Fibroblast of gingiva (primary cell): Measurements from ENCODE around the gene ALLC.

Experiments used
- DNase-seq: peaks from one replicate; pipeline ENCODE4 v3.0.0-alpha.2; 2011; ENCODE audit warnings: low read depth

ALLC gene

GRCh38 chr2:3679180-3679579 is 21.2 kb downstream of the ALLC start:
- DNase-seq, result no peak

GRCh38 chr2:3679616-3680393 is 21.8 kb downstream of the ALLC start:
- no peak for DNase-seq

- no peak for DNase-seq
Observed at GRCh38 chr2:3680548-3681345, 22.7 kb downstream of the ALLC start.

- no peak for DNase-seq
Observed at GRCh38 chr2:3681625-3682024, 23.6 kb downstream of the ALLC start.

GRCh38 chr2:3682811-3683210 is 24.8 kb downstream of the ALLC start:
- DNase-seq, result no peak

GRCh38 chr2:3683748-3684454 is 25.9 kb downstream of the ALLC start:
- no peak for DNase-seq

GRCh38 chr2:3689998-3690748 is 32.2 kb downstream of the ALLC start:
- DNase-seq, result no peak

GRCh38 chr2:3692375-3692774 is 34.4 kb downstream of the ALLC start:
- DNase-seq, result no peak

- DNase-seq, result no peak
Observed at GRCh38 chr2:3696545-3696944, 38.5 kb downstream of the ALLC start.

GRCh38 chr2:3701071-3701470 is 43.1 kb downstream of the ALLC start:
- DNase-seq, result no peak

GRCh38 chr2:3703236-3703756 is 45.3 kb downstream of the ALLC start, which contains the start of gene DCDC2C:
DCDC2C (plus strand) TSS chr2:3703575; CDS start chr2:3703752, 177 bp downstream.
- DNase-seq, result no peak

GRCh38 chr2:3703757-3704355 is 45.9 kb downstream of the ALLC start:
- no peak for DNase-seq

- no peak for DNase-seq
Observed at GRCh38 chr2:3704692-3705091, 46.7 kb downstream of the ALLC start.

GRCh38 chr2:3705782-3706181 is 47.8 kb downstream of the ALLC start:
- DNase-seq, result no peak

- no peak for DNase-seq
Observed at GRCh38 chr2:3706892-3707291, 48.9 kb downstream of the ALLC start.

GRCh38 chr2:3708576-3708975 is 50.6 kb downstream of the ALLC start:
- no peak for DNase-seq

- no peak for DNase-seq
Observed at GRCh38 chr2:3709225-3709624, 51.2 kb downstream of the ALLC start.

GRCh38 chr2:3712424-3712823 is 54.4 kb downstream of the ALLC start:
- DNase-seq, result no peak

- DNase-seq, result no peak
Observed at GRCh38 chr2:3712831-3713503, 55.0 kb downstream of the ALLC start.

- DNase-seq, result no peak
Observed at GRCh38 chr2:3718679-3719078, 60.7 kb downstream of the ALLC start.

GRCh38 chr2:3725002-3725401 is 67.0 kb downstream of the ALLC start:
- DNase-seq, result no peak
